ENCODE measurements around the gene FKBP6. TPM values are rescaled to one million over a fixed set of nuclear protein-coding genes. Genes with fewer than 3 reads are reported as not detected.
"Not testable (repeated sequence)": the region's sequence is repeated elsewhere in the genome, so short reads cannot be mapped to it uniquely, and the experiment has no call there.

FKBP6 gene
- total RNA-seq, 1 experiment from 2014 or later: not detected

GRCh38 chr7:73373741-73374140, 45.8 kb downstream of the FKBP6 start:
- H3K9me3 ChIP-seq (ENCODE audit: low read depth, low read length, poor library complexity, severe bottlenecking): no peaks in the 10 kb centered on the region
- no TSS peak for BruUV-seq (replicated peaks)

GRCh38 chr7:73376262-73376661, 48.3 kb downstream of the FKBP6 start:
- H3K27me3 ChIP-seq (replicated peaks; ENCODE audit: insufficient read depth, low read depth, low read length, poor library complexity): peaks cover 19% of the 10 kb centered on the region
- H3K4me1 ChIP-seq (ENCODE audit: insufficient read depth, low read length, poor library complexity, severe bottlenecking); POLR2A ChIA-PET (ENCODE audit: low non-redundant PET); intact Hi-C loops (cut with micrococcal nuclease; ENCODE audit: unreplicated experiment); H3K27ac ChIP-seq (ENCODE audit: low read depth, low read length, poor library complexity, severe bottlenecking); DNase-seq (ENCODE audit: low spot score); H3K4me3 ChIP-seq (ENCODE audit: low read depth, low read length, poor library complexity, severe bottlenecking); H3K9me3 ChIP-seq (ENCODE audit: low read depth, low read length, poor library complexity, severe bottlenecking); BruUV-seq (replicated peaks); H3K36me3 ChIP-seq (ENCODE audit: insufficient read depth, low read length, poor library complexity, severe bottlenecking); CTCF ChIA-PET: not testable (repeated sequence)

More at GRCh38 chr7:73373741-73374140, 45.8 kb downstream of the FKBP6 start:
- ChIA-PET CTCF (no interaction called here), POLR2A (ENCODE audit: low non-redundant PET) (no interaction called here)
- H3K4me1 ChIP-seq (ENCODE audit: insufficient read depth, low read length, poor library complexity, severe bottlenecking): no peaks in the 10 kb centered on the region
- H3K27ac ChIP-seq (ENCODE audit: low read depth, low read length, poor library complexity, severe bottlenecking): no peak overlapping the region
- no peak for DNase-seq (ENCODE audit: low spot score)
- no peak for TF ChIP-seq EZH2 (IDR thresholded peaks at IDR 0.05; ENCODE audit: borderline replicate concordance, low read depth, low read length, poor library complexity, severe bottlenecking)
- TF ChIP-seq CTCF (conservative IDR thresholded peaks at IDR 0.05; ENCODE audit: low read depth, low read length): no peak
- H3K36me3 ChIP-seq (ENCODE audit: insufficient read depth, low read length, poor library complexity, severe bottlenecking): no peaks in the 10 kb centered on the region
- H3K4me3 ChIP-seq (ENCODE audit: low read depth, low read length, poor library complexity, severe bottlenecking): no peak overlapping the region
- intact Hi-C loops (cut with micrococcal nuclease; ENCODE audit: unreplicated experiment): no loop called here
- peaks cover 17% of the 10 kb centered on the region for H3K27me3 ChIP-seq (replicated peaks; ENCODE audit: insufficient read depth, low read depth, low read length, poor library complexity)

GRCh38 chr7:73376671-73377412, 48.9 kb downstream of the FKBP6 start:
- CTCF ChIA-PET: no interaction called here
- Histone ChIP-seq H3K4me3 (ENCODE audit: low read depth, low read length, poor library complexity, severe bottlenecking) (no peak overlapping the region), H3K4me1 (ENCODE audit: insufficient read depth, low read length, poor library complexity, severe bottlenecking) (no peaks in the 10 kb centered on the region), H3K27ac (ENCODE audit: low read depth, low read length, poor library complexity, severe bottlenecking) (no peak overlapping the region), H3K27me3 (replicated peaks; ENCODE audit: insufficient read depth, low read depth, low read length, poor library complexity) (peaks cover 23% of the 10 kb centered on the region), H3K9me3 (ENCODE audit: low read depth, low read length, poor library complexity, severe bottlenecking) (no peaks in the 10 kb centered on the region), H3K36me3 (ENCODE audit: insufficient read depth, low read length, poor library complexity, severe bottlenecking) (no peaks in the 10 kb centered on the region)
- intact Hi-C loops (cut with micrococcal nuclease; ENCODE audit: unreplicated experiment): no loop called here
- BruUV-seq (replicated peaks): no TSS peak
- DNase-seq (ENCODE audit: low spot score): no peak
- POLR2A ChIA-PET (ENCODE audit: low non-redundant PET): no interaction called here
- peak; percentile 32 for TF ChIP-seq EZH2 (IDR thresholded peaks at IDR 0.05; ENCODE audit: borderline replicate concordance, low read depth, low read length, poor library complexity, severe bottlenecking)
- TF ChIP-seq CTCF (conservative IDR thresholded peaks at IDR 0.05; ENCODE audit: low read depth, low read length): no peak

Data from A673 (cell line).